ENCODE data around the gene CCDC192.

- TF ChIP-seq SP1 (IDR thresholded peaks at IDR 0.05) (no peak), TARDBP (IDR thresholded peaks at IDR 0.05) (no peak)
Measured at GRCh38 chr5:127907907-127908306, 204.7 kb downstream of the CCDC192 start.

Data from HEK293T (cell line).